ENCODE measurements around the gene GOSR1. TPM values are rescaled to one million over a fixed set of nuclear protein-coding genes. Genes with fewer than 3 reads are reported as not detected.
A peak's percentile ranks its signal among the peaks of the same experiment; 100 is the strongest.
"Not testable (repeated sequence)": the region's sequence is repeated elsewhere in the genome, so short reads cannot be mapped to it uniquely, and the experiment has no call there.

GOSR1 gene
- total RNA-seq, 1 donor from 2014 or later: 64.3 TPM

DNA sequence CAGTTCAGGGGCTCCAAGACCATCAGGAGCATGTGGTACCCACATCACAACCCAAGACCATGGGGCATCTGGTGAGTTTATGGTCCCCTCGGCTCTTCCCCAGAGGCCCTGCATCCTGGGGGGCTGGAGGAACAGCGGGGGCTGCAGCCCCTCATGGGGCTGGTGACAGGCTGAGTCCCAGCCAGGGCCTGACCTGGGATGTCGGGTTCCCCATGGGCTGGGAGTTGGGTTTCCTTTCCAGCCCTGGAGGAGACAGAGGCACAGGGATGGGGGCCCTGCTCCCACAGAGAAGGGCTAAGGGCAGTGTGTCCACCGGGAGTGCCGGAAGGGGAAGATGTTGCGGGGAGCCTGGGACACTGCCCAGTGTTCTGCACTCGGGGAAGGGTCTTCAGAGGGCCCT is 82.4 kb downstream of the GOSR1 start:
- H3K4me3 Mint-ChIP-seq: no peak overlapping the region
- H3K4me1 Mint-ChIP-seq: peaks cover 11% of the 10 kb centered on the region
- H3K9me3 Mint-ChIP-seq: peaks cover 12% of the 10 kb centered on the region
- peaks cover 2% of the 10 kb centered on the region for H3K36me3 Mint-ChIP-seq
- DNase-seq (ENCODE audit: low spot score in 2 of 2, unreplicated experiment in 2 of 2): peak in 1 of 2 experiments; percentile 29
- no peak overlapping the region for H3K27ac Mint-ChIP-seq
- H3K27me3 Mint-ChIP-seq (ENCODE audit: low read depth): no peaks in the 10 kb centered on the region
- TF ChIP-seq, protein P1, sequence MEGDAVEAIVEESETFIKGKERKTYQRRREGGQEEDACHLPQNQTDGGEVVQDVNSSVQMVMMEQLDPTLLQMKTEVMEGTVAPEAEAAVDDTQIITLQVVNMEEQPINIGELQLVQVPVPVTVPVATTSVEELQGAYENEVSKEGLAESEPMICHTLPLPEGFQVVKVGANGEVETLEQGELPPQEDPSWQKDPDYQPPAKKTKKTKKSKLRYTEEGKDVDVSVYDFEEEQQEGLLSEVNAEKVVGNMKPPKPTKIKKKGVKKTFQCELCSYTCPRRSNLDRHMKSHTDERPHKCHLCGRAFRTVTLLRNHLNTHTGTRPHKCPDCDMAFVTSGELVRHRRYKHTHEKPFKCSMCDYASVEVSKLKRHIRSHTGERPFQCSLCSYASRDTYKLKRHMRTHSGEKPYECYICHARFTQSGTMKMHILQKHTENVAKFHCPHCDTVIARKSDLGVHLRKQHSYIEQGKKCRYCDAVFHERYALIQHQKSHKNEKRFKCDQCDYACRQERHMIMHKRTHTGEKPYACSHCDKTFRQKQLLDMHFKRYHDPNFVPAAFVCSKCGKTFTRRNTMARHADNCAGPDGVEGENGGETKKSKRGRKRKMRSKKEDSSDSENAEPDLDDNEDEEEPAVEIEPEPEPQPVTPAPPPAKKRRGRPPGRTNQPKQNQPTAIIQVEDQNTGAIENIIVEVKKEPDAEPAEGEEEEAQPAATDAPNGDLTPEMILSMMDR (IDR thresholded peaks at IDR 0.05; ENCODE audit: unreplicated experiment): no peak

DNA sequence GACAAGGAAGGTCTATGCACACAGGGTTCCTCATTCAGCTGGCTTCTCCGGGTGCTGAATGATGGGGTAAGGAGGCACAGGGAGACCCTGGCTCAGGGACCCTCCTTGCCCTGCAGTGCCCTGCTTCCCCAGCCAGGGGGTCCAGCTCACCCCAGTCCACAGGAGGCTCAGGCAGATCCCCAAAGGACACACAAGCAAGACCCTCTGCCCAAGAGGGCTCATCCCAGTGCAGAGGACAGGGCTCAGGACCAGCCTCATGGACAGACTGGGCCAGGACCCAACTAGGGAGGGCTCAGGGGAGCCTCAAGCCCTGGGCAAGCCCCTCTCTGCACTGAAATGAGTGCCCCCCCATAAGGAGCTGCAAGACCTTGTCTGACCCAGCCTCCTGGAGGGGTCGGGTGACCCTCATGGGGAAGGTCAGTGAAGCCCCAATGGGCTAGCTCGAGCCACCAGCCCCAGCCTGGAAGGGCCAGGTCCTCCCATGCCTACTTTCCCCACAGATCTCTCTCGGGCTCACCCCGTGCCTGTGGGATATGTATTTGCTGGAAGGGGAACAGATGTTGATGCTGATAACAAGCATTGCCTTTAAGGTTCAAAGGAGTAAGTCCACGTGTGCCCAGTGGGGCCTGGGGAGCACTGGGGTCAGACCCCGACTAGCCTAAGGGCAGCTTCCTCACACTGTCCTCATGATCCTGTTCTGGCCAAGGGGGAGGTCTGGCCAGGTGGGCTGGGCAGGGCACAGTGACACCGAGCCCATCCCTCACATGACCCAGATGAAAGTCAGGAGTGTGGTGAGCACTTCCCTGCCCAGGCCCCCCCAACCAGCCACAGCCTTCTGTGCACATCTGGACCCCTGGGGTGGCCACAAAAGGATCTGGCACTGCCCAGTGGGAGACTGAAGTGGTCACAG is 83.2 kb downstream of the GOSR1 start:
- not testable (repeated sequence) for H3K36me3 Mint-ChIP-seq; H3K27ac Mint-ChIP-seq; H3K27me3 Mint-ChIP-seq (ENCODE audit: low read depth); H3K4me3 Mint-ChIP-seq
- H3K4me1 Mint-ChIP-seq: peaks cover 17% of the 10 kb centered on the region
- peaks cover 12% of the 10 kb centered on the region for H3K9me3 Mint-ChIP-seq
- DNase-seq (ENCODE audit: low spot score in 2 of 2, unreplicated experiment in 2 of 2): peak in 1 of 2 experiments; percentile 36

DNA sequence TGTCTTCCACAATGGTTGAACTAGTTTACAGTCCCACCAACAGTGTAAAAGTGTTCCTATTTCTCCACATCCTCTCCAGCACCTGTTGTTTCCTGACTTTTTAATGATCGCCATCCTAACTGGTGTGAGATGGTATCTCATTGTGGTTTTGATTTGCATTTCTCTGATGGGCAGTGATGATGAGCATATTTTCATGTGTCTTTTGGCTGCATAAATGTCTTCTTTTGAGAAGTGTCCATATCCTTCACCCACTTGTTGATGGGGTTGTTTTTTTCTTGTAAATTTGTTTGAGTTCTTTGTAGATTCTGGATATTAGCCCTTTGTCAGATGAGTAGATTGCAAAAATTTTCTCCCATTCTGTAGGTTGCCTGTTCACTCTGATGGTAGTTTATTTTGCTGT is 84.6 kb downstream of the GOSR1 start:
- not testable (repeated sequence) for DNase-seq (ENCODE audit: low spot score in 2 of 2, unreplicated experiment in 2 of 2); H3K4me3 Mint-ChIP-seq; H3K27ac Mint-ChIP-seq; H3K36me3 Mint-ChIP-seq; H3K27me3 Mint-ChIP-seq (ENCODE audit: low read depth)
- Mint-ChIP-seq H3K9me3 (peaks cover 12% of the 10 kb centered on the region), H3K4me1 (peaks cover 28% of the 10 kb centered on the region)

DNA sequence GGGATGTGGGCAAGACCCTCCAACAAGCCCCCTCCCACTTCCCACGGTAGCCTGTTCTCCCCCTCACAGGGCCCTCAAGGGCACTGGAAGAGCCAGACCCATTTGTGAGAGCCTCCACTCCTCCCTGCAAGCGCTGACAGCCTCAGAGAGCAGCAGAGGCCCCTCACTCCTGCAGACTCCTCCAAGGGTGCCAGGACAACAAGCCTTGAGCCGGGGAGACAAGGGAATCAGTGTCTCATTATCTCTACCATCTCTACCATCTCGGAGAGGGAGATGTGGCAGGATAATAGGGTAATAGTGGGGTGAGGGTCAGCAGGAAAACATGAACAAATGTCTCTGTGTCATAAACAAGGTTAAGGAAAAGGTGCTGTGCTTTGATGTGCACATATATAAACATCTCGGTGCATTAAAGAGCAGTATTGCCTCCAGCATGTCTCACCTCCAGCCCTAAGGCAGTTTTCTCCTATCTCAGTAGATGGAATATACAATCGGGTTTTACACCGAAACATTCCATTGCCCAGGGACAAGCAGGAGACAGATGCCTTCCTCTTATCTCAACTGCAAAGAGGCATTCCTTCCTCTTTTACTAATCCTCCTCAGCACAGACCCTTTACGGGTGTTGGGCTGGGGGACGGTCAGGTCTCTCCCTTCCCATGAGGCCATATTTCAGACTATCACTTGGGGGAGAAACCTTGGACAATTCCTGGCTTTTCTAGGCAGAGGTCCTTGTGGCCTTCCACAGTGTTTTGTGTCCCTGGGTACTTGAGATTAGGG is 86.1 kb downstream of the GOSR1 start:
- H3K27ac Mint-ChIP-seq; H3K27me3 Mint-ChIP-seq (ENCODE audit: low read depth); H3K4me3 Mint-ChIP-seq; H3K36me3 Mint-ChIP-seq: not testable (repeated sequence)
- peaks cover 12% of the 10 kb centered on the region for H3K9me3 Mint-ChIP-seq
- H3K4me1 Mint-ChIP-seq: peaks cover 43% of the 10 kb centered on the region
- DNase-seq (ENCODE audit: low spot score in 2 of 2, unreplicated experiment in 2 of 2): peak in 1 of 2 experiments; percentile 24

DNA sequence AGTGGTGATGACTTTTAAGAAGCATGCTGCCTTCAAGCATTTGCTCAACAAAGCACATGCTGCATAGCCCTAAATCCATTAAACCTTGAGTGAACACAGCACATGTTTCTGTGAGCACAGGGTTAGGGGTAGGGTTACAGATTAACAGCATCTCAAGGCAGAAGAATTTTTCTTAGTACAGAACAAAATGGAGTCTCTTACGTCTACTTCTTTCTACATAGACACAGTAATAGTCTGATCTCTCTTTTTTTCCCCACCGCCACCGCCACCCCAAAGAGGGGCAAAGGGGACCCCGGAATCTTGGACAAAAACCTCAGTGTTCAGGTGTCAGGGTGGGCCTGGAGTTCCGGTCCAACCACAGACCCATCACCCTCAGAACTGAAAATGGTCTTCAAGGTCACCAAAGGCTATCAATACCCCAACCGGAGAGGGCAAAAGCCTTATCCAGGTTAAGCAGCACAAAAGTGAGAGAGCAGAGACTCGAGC is 86.7 kb downstream of the GOSR1 start:
- H3K4me3 Mint-ChIP-seq; H3K36me3 Mint-ChIP-seq; H3K27ac Mint-ChIP-seq; DNase-seq (ENCODE audit: low spot score in 2 of 2, unreplicated experiment in 2 of 2); H3K27me3 Mint-ChIP-seq (ENCODE audit: low read depth): not testable (repeated sequence)
- Mint-ChIP-seq H3K4me1 (peaks cover 48% of the 10 kb centered on the region), H3K9me3 (peaks cover 12% of the 10 kb centered on the region)

DNA sequence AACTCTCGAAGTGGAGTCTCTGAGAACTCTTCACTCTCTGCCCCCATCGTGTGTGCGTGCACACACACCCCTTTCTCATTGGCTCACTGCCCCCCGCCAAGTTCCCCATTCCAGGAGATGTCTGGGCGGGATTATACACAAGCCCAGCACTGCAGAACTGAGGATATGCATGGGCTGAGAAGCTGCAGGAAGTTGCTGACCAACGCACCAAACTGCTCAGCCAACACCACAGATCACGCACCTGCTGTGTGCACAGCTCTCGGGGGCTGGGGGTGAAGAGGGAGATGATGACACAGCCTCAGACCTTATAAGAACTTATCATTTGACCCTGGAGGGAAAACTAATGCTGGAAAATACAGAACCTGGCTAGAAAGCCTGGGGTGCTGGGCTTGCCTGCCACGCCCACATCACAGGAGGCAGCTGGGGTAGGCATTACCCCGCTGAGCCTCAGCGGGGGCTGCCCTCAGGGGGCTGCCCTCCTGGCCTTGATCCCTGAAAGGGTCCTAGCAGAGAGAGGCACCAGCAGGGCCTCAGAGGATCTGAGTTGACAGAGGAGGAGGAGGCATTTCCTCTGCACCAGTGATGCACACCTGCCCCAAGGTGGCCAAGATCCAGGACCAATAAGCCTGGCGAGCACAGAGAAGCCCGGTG is 87.3 kb downstream of the GOSR1 start:
- peak overlapping the region; percentile 31 for H3K27ac Mint-ChIP-seq
- DNase-seq (ENCODE audit: low spot score in 2 of 2, unreplicated experiment in 2 of 2): peak in 1 of 2 experiments; percentile 35
- H3K36me3 Mint-ChIP-seq; H3K4me3 Mint-ChIP-seq; H3K27me3 Mint-ChIP-seq (ENCODE audit: low read depth): not testable (repeated sequence)
- H3K9me3 Mint-ChIP-seq: peaks cover 12% of the 10 kb centered on the region
- peaks cover 50% of the 10 kb centered on the region for H3K4me1 Mint-ChIP-seq

DNA sequence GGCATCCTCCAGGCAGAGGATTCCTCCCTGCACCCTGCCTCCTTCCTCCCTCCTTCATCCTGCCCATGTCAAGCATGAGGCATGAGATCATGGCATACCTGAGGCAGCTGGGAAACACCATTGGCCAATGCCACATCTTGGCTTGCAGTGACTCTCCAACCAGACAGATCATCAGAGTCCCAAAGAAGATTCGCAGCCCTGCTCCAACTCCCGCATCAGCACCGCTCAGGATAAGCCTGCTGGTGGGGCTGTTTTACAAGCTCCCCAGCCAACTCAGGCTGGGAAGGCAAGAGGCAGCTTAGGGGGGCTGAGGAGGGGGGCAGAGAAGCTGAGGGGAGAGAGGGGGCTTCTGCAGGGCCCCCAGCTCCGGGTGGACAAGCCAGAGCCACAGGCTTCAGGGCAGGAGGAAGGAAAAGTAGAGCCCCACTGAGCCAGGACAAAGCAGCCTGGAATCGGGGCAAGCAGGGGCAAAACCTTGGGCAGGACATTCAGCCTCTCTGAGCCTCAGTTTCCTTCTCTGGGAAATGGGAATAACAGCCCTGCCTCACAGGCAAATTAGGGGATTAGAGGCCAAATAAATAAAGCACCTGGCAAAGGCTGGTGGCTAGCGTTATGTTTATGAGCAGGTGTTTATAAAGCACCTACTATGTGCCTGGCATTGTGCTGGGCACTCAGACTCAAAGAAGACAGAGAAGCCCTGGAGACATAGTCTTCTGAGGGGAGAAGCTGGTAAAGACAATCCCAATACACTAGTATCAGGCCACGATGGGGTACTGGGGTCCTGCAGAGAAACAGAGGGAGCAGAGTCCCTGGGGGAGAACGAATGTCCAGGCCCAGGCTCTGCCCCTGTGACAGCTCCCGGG is 88.1 kb downstream of the GOSR1 start:
- TF ChIP-seq, protein P1 (IDR thresholded peaks at IDR 0.05; ENCODE audit: unreplicated experiment): no peak
- H3K27me3 Mint-ChIP-seq (ENCODE audit: low read depth): no peaks in the 10 kb centered on the region
- no peak overlapping the region for H3K4me3 Mint-ChIP-seq
- H3K4me1 Mint-ChIP-seq: peaks cover 50% of the 10 kb centered on the region
- H3K27ac Mint-ChIP-seq: peak overlapping the region; percentile 31
- peaks cover 12% of the 10 kb centered on the region for H3K9me3 Mint-ChIP-seq
- peak in 1 of 2 experiments; percentile 34 for DNase-seq (ENCODE audit: low spot score in 2 of 2, unreplicated experiment in 2 of 2)
- peaks cover 2% of the 10 kb centered on the region for H3K36me3 Mint-ChIP-seq

DNA sequence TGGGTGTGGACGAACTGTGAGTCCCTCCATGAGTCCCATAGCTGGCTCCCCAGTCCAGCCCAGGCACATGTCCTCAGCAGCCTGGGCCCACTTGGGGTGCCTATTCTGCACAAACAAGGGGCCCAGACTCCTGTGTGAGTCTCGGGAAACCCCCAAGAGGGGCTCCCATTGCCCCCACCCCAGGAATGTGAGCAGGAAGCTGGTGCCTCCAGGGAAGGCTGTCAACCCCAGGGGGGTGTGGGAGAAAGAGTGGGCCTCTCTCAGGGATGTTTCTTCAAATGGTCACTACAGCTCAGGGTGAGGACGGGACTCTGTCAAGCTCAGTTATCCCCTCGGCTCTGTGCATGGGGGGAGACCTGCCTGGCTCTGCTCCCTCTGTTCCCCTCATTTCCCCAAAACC is 88.9 kb downstream of the GOSR1 start:
- not testable (repeated sequence) for H3K36me3 Mint-ChIP-seq; H3K27me3 Mint-ChIP-seq (ENCODE audit: low read depth); H3K4me3 Mint-ChIP-seq
- H3K9me3 Mint-ChIP-seq: peaks cover 12% of the 10 kb centered on the region
- peak overlapping the region; percentile 41 for H3K27ac Mint-ChIP-seq
- DNase-seq (ENCODE audit: low spot score in 2 of 2, unreplicated experiment in 2 of 2): peak in 1 of 2 experiments; percentile 47
- H3K4me1 Mint-ChIP-seq: peaks cover 50% of the 10 kb centered on the region

DNA sequence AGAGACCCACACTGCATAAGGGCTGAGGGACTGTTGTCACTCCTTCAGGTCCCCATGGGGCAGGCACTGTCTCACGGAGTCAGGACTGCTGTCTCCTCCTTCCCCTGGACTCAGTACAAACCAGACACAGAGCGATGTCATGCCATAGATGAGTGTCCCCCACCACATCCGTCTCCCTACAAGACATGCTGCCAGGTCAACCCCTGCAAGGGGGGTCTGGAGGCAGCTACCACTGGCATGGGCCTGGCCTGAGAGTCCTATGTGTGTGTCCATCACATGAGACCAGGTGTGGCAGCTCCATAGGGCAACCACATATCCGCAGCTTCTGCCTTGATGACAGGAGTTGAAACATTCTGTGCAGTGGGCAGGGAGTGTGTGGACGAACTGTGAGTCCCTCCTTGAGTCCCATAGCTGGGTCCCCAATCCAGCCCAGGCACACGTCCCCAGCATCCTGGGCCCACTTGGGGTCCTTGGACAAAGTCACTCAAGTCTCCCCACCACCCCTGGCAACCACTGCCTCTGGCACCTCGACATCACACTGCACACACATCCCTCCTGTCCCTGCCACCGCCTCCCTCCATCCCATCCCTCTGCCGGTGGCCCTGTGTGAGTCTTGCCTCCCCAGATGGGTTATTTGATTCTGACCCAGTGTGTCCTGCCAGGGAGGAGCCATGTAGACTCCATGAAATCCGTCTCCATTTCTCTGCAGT is 89.5 kb downstream of the GOSR1 start:
- H3K36me3 Mint-ChIP-seq; H3K27ac Mint-ChIP-seq; H3K4me3 Mint-ChIP-seq; H3K27me3 Mint-ChIP-seq (ENCODE audit: low read depth): not testable (repeated sequence)
- peak in 1 of 2 experiments; percentile 35 for DNase-seq (ENCODE audit: low spot score in 2 of 2, unreplicated experiment in 2 of 2)
- Mint-ChIP-seq H3K4me1 (peaks cover 50% of the 10 kb centered on the region), H3K9me3 (peaks cover 12% of the 10 kb centered on the region)

Measured in mesothelial cell of epicardium (in vitro differentiated cells).